Mesenchymal stem cell (in vitro differentiated cells and primary cell): Measurements from ENCODE around the gene SRL.
A peak's percentile ranks its signal among the peaks of the same experiment; 100 is the strongest.

Experiments
- DNase-seq: peaks from one replicate; pipeline ENCODE4 v3.0.0-alpha.2; 2013
- H2AFZ ChIP-seq: one replicate; pipeline ENCODE4 v1.6.1; 2013; ENCODE audit warnings: low read depth, mild to moderate bottlenecking, control low read depth, inconsistent platforms, low read length, moderate library complexity
- H2AK5ac ChIP-seq: 2 replicates; pipeline ENCODE4 v1.6.1; 2013; ENCODE audit warnings: low read length, moderate library complexity, mild to moderate bottlenecking, inconsistent platforms; ENCODE audit not compliant: severe bottlenecking
- H2BK120ac ChIP-seq: one replicate; pipeline ENCODE4 v1.6.1; 2013; ENCODE audit warnings: low read depth, mild to moderate bottlenecking, inconsistent platforms, low read length, moderate library complexity
- H2BK12ac ChIP-seq, 2 experiments: one replicate each; pipeline ENCODE4 v1.6.1; 2013; ENCODE audit warnings: inconsistent platforms in 2 of 2, low read length in 2 of 2, mild to moderate bottlenecking in 2 of 2, moderate library complexity in 2 of 2, control low read depth in 1 of 2
- H2BK15ac ChIP-seq: one replicate; pipeline ENCODE4 v1.6.1; 2013; ENCODE audit warnings: mild to moderate bottlenecking, low read depth, inconsistent platforms; ENCODE audit not compliant: poor library complexity, severe bottlenecking
- H2BK5ac ChIP-seq: 2 replicates; pipeline ENCODE4 v1.6.1; 2013; ENCODE audit warnings: low read depth, mild to moderate bottlenecking, low read length, control low read depth, inconsistent platforms; ENCODE audit not compliant: poor library complexity, severe bottlenecking
- H3K14ac ChIP-seq, 2 experiments: one replicate each; pipeline ENCODE4 v1.6.1; 2013; ENCODE audit warnings: inconsistent platforms in 2 of 2, low read length in 2 of 2, control low read depth in 1 of 2, mild to moderate bottlenecking in 1 of 2, moderate library complexity in 1 of 2
- H3K18ac ChIP-seq, 2 experiments: one replicate each; pipeline ENCODE4 v1.6.1; 2013; ENCODE audit warnings: inconsistent platforms in 2 of 2, low read length in 2 of 2, control low read depth in 1 of 2, low read depth in 1 of 2, mild to moderate bottlenecking in 1 of 2
- H3K23ac ChIP-seq, 2 experiments: one replicate each; pipeline ENCODE4 v1.6.1; 2013; ENCODE audit warnings: inconsistent platforms in 2 of 2, low read length in 2 of 2, mild to moderate bottlenecking in 2 of 2, moderate library complexity in 2 of 2, control low read depth in 1 of 2
- H3K27ac ChIP-seq: 2 replicates; pipeline ENCODE4 v1.5.1; 2013; ENCODE audit warnings: mild to moderate bottlenecking, moderate library complexity, low read length, control low read depth, inconsistent platforms; ENCODE audit not compliant: poor library complexity, severe bottlenecking
- H3K27me3 ChIP-seq, 2 experiments: 2 replicates each; pipeline versions ENCODE4 v1.6.1 to v1.7.0; 2013; ENCODE audit warnings: low read length in 2 of 2, mild to moderate bottlenecking in 2 of 2, moderate library complexity in 2 of 2, control low read depth in 1 of 2, inconsistent platforms in 1 of 2; ENCODE audit not compliant: control insufficient read depth in 1 of 2, insufficient read depth in 1 of 2
- H3K36me3 ChIP-seq, 2 experiments: 2 replicates each; pipeline versions ENCODE4 v1.6.1 to v1.7.0; 2013; ENCODE audit warnings: low read length in 2 of 2, control low read depth in 1 of 2, inconsistent platforms in 1 of 2, low read depth in 1 of 2, mild to moderate bottlenecking in 1 of 2; ENCODE audit not compliant: insufficient read depth in 2 of 2, control insufficient read depth in 1 of 2
- H3K4ac ChIP-seq, 2 experiments: one replicate each; pipeline ENCODE4 v1.6.1; 2013; ENCODE audit warnings: inconsistent platforms in 2 of 2, low read length in 2 of 2, mild to moderate bottlenecking in 2 of 2, moderate library complexity in 2 of 2, control low read depth in 1 of 2, low read depth in 1 of 2
- H3K4me1 ChIP-seq: 2 replicates; pipeline ENCODE4 v1.6.1; 2013; ENCODE audit warnings: low read depth, low read length, control low read depth; ENCODE audit not compliant: control insufficient read depth, insufficient read depth
- H3K4me2 ChIP-seq: 2 replicates; pipeline ENCODE4 v1.6.1; 2013; ENCODE audit warnings: low read length, mild to moderate bottlenecking, inconsistent platforms; ENCODE audit not compliant: poor library complexity, severe bottlenecking
- H3K4me3 ChIP-seq, 2 experiments: 2 replicates each; pipeline versions ENCODE4 v1.5.1 to v1.7.0; 2013; ENCODE audit warnings: low read length in 2 of 2, mild to moderate bottlenecking in 2 of 2, control low read depth in 1 of 2, low read depth in 1 of 2; ENCODE audit not compliant: insufficient read depth in 1 of 2
- H3K79me1 ChIP-seq: replicated peaks from 2 replicates; pipeline ENCODE4 v1.6.1; 2013; ENCODE audit warnings: mild to moderate bottlenecking, control low read depth, low read length, inconsistent platforms; ENCODE audit not compliant: poor library complexity, severe bottlenecking
- H3K9ac ChIP-seq: 2 replicates; pipeline ENCODE4 v1.7.0; 2013; ENCODE audit warnings: mild to moderate bottlenecking, low read length, moderate library complexity
- H3K9me3 ChIP-seq: 2 replicates; pipeline ENCODE4 v1.7.0; 2013; ENCODE audit warnings: mild to moderate bottlenecking, low read length; ENCODE audit not compliant: control insufficient read depth
- H4K8ac ChIP-seq: one replicate; pipeline ENCODE4 v1.6.1; 2013; ENCODE audit warnings: inconsistent platforms, mild to moderate bottlenecking, low read length, moderate library complexity
- H4K91ac ChIP-seq: one replicate; pipeline ENCODE4 v1.6.1; 2013; ENCODE audit warnings: mild to moderate bottlenecking, low read length, inconsistent platforms
- WGBS: methylation state at CpG from one replicate; pipeline ENCODE4 v1.1.7; 2013; ENCODE audit warnings: mixed read lengths; 5-methylcytosine and 5-hydroxymethylcytosine counted together

SRL gene

GRCh38 chr16:4261557-4262172 lies 19.8 kb upstream of the SRL start:
- no peak overlapping the region for H3K27ac ChIP-seq
- H3K18ac ChIP-seq: peak overlapping the region in 1 of 2 experiments; percentile 30
- peaks cover 17% of the 10 kb centered on the region for H3K79me1 ChIP-seq
- H3K9ac ChIP-seq: no peak overlapping the region
- 66% methylated on average over 35 of the region's 35 CpGs for WGBS
- peaks cover 14 to 28% of the 10 kb centered on the region in 2 experiments for H3K36me3 ChIP-seq
- no peaks in the 10 kb centered on the region for H3K9me3 ChIP-seq
- H3K23ac ChIP-seq: no peak overlapping the region
- H2AFZ ChIP-seq: no peak overlapping the region
- H3K4me3 ChIP-seq: no peak overlapping the region
- no peak overlapping the region for H3K4me2 ChIP-seq
- DNase-seq: peak; percentile 40
- H3K4me1 ChIP-seq: peaks cover 19% of the 10 kb centered on the region
- no peak overlapping the region for H2BK120ac ChIP-seq
- H4K91ac ChIP-seq: no peak overlapping the region
- H2BK12ac ChIP-seq: no peak overlapping the region
- H3K4ac ChIP-seq: no peak overlapping the region
- peak overlapping the region; percentile 3 for H4K8ac ChIP-seq
- H2BK5ac ChIP-seq: no peak overlapping the region
- H2BK15ac ChIP-seq: peak overlapping the region; percentile 15
- no peak overlapping the region for H3K14ac ChIP-seq
- no peak overlapping the region for H2AK5ac ChIP-seq
- no peaks in the 10 kb centered on the region for H3K27me3 ChIP-seq

DNA sequence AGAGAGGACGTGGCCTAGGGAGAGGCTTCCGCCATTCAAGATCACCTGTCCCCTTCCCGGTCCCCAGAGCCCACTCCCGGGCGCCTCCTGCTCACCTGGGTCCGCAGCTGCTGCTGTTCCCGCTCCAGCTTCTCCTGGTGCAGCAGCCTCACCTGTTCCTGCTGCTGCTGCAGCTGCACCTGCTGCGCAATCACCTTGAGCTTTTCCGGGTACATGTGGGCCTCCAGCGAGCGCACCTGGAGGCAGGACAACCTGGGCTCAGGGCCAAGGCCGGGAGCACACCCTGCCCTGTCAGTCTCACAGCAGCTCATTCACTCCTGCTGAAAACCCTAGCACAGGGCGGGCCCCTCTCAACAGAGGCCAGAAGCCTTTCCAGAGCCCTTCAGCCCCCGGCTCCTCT lies 18.5 kb upstream of the SRL start:
- Histone ChIP-seq H3K27ac (no peak overlapping the region), H3K14ac (no peak overlapping the region), H3K4me1 (peaks cover 19% of the 10 kb centered on the region), H3K4ac (no peak overlapping the region), H2AFZ (no peak overlapping the region), H3K4me3 (no peak overlapping the region), H2BK5ac (no peak overlapping the region), H2BK15ac (no peak overlapping the region), H4K91ac (peak overlapping the region; percentile 31), H3K4me2 (no peak overlapping the region), H3K79me1 (peaks cover 11% of the 10 kb centered on the region), H3K36me3 (peaks cover 14 to 28% of the 10 kb centered on the region in 2 experiments), H2BK12ac (no peak overlapping the region), H3K9me3 (no peaks in the 10 kb centered on the region), H2AK5ac (no peak overlapping the region), H3K9ac (no peak overlapping the region), H4K8ac (no peak overlapping the region), H3K18ac (no peak overlapping the region), H2BK120ac (no peak overlapping the region), H3K23ac (no peak overlapping the region), H3K27me3 (no peaks in the 10 kb centered on the region)
- 97% methylated on average over 14 of the region's 14 CpGs for WGBS
- DNase-seq: no peak

GRCh38 chr16:4257646-4258556 lies 16.0 kb upstream of the SRL start:
- H3K4me3 ChIP-seq: no peak overlapping the region

More at GRCh38 chr16:4257646-4258556, 16.0 kb upstream of the SRL start:
- H2BK5ac ChIP-seq: no peak overlapping the region
- no peak overlapping the region for H4K8ac ChIP-seq
- no peak overlapping the region for H4K91ac ChIP-seq
- 92% methylated on average over 33 of the region's 34 CpGs for WGBS
- no peak overlapping the region for H3K9ac ChIP-seq
- no peak overlapping the region for H2AK5ac ChIP-seq
- H3K36me3 ChIP-seq: peaks cover 14 to 28% of the 10 kb centered on the region in 2 experiments
- no peak overlapping the region for H2BK120ac ChIP-seq
- H3K79me1 ChIP-seq: peaks cover 3% of the 10 kb centered on the region
- H2BK12ac ChIP-seq: no peak overlapping the region
- no peak overlapping the region for H3K14ac ChIP-seq
- H3K27me3 ChIP-seq: no peaks in the 10 kb centered on the region
- DNase-seq: no peak
- H3K23ac ChIP-seq: no peak overlapping the region
- peaks cover 4% of the 10 kb centered on the region for H3K4me1 ChIP-seq
- no peak overlapping the region for H3K4me2 ChIP-seq
- no peak overlapping the region for H3K4ac ChIP-seq
- no peak overlapping the region for H3K18ac ChIP-seq
- no peak overlapping the region for H3K27ac ChIP-seq
- no peak overlapping the region for H2BK15ac ChIP-seq
- H3K9me3 ChIP-seq: no peaks in the 10 kb centered on the region
- H2AFZ ChIP-seq: no peak overlapping the region
